MCF 10A (cell line): ENCODE data around the gene CRACDL. TPM values are rescaled to one million over a fixed set of nuclear protein-coding genes. Genes with fewer than 3 reads are reported as not detected.

Experiments used
- BruUV-seq: library from RNA; stranded (reverse); fragments of 400-500 nt; replicated peaks from 2 replicates; lab custom pipeline; 2021; lab: Mats Ljungman, UMichigan
- CTCF ChIA-PET: fragments of 300-600 bp; sonication (Branson Sonifier 250); formaldehyde crosslinking; extraction: SDS; loops from one replicate; lab custom pipeline; 2021; ENCODE audit warnings: antibody characterized with exemption, inconsistent platforms; lab: Yijun Ruan, JAX
- POLR2A ChIA-PET: fragments of 300-600, 350-650 bp; sonication (Branson Sonifier 250); formaldehyde crosslinking; extraction: SDS; loops from one replicate; lab custom pipeline; 2020; ENCODE audit warnings: antibody characterized with exemption, inconsistent platforms; lab: Yijun Ruan, JAX
- DNase-seq: peaks from one replicate; pipeline ENCODE4 v3.0.0-alpha.2; 2018; ENCODE audit not compliant: unreplicated experiment
- H3K27ac Mint-ChIP-seq: one replicate; pipeline ENCODE4 v1.8.0; 2022; ENCODE audit warnings: mild to moderate bottlenecking, low read depth, mixed read lengths; ENCODE audit not compliant: unreplicated experiment
- H3K27me3 Mint-ChIP-seq: one replicate; pipeline ENCODE4 v1.8.0; 2022; ENCODE audit warnings: mixed read lengths; ENCODE audit not compliant: insufficient read depth, unreplicated experiment
- H3K36me3 Mint-ChIP-seq: one replicate; pipeline ENCODE4 v1.8.0; 2022; ENCODE audit warnings: mild to moderate bottlenecking, moderate library complexity, mixed read lengths; ENCODE audit not compliant: insufficient read depth, unreplicated experiment
- H3K4me1 Mint-ChIP-seq: one replicate; pipeline ENCODE4 v1.8.0; 2022; ENCODE audit warnings: mixed read lengths; ENCODE audit not compliant: insufficient read depth, unreplicated experiment
- H3K4me3 Mint-ChIP-seq: one replicate; pipeline ENCODE4 v1.8.0; 2022; ENCODE audit warnings: mild to moderate bottlenecking, moderate library complexity, mixed read lengths; ENCODE audit not compliant: unreplicated experiment
- H3K9me3 Mint-ChIP-seq: one replicate; pipeline ENCODE4 v1.8.0; 2022; ENCODE audit warnings: mixed read lengths; ENCODE audit not compliant: unreplicated experiment
- intact Hi-C: fragments of 100-400 bp; cut with micrococcal nuclease; formaldehyde crosslinking; loops from 2 replicates; pipeline ENCODE4 v1.14.1; 2022
- total RNA-seq: library from RNA; stranded (reverse); gene quantifications from 2 replicates; pipeline ENCODE4 v1.2.3, GENCODE V29; 2022
- TF ChIP-seq, protein P1 (sequence below): fragments of 200-600 bp; IDR thresholded peaks from one replicate; pipeline ENCODE4 v1.8.0; 2022; ENCODE audit warnings: antibody characterized with exemption, mild to moderate bottlenecking; ENCODE audit not compliant: unreplicated experiment

CRACDL gene
- total RNA-seq, 1 experiment from 2014 or later: 12.9 TPM

DNA sequence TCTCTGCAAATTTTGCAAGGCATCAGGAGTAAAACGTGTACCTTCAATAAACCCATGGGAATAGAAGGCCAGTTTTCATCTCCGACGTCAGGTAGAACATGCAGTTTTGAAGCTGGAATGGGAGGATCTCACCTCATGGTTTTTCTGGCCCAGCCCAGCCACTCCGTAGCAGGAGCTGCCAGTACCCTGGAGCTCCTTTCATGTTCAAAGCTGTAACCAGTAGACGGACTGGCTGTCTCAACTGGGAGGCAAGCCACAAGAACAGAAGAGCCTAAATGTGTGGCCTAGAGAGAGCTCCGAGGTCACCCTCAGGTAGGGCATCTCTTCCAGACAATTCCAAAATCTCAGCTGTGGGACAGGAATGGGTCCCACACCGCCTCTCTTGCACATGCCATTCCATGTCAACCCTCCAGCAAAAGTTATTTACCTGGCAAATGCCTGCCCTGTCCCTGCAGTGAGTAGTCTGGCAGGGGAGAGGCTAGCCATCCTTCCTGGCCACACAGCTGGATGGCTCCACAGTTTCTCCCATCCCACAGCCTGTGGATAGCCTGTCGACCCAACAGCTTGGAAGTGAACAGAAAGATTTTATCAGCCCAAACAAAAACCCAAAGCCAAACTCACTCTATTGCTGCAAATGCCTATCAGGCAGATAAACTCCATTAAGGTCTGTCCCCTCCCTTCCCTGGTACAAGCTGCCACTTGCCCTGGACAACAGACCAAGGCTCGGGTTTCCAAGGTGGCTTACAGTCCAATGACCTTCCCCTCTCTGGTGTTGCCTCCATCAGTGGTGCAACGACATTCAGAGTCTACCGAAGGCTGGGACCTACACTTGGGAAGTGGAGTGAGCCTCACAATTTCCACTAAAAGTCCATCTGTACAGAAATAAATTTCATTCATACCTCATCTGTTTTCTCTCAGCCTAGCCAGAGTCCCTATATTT, 27.8 kb downstream of the CRACDL start:
- ChIA-PET POLR2A (interaction anchor here (0.6 to 4.2 kb wide), 7 partner anchors 19 to 374 kb away, joined by 3 to 49 read pairs (median 4); partner anchors contain the start of genes COA5, CRACDL and UNC50), CTCF (interaction anchor here (0.6 kb wide), 2 partner anchors 237 to 456 kb away, joined by 3 to 4 read pairs; no protein-coding TSS in a partner anchor)
- TF ChIP-seq, protein P1, sequence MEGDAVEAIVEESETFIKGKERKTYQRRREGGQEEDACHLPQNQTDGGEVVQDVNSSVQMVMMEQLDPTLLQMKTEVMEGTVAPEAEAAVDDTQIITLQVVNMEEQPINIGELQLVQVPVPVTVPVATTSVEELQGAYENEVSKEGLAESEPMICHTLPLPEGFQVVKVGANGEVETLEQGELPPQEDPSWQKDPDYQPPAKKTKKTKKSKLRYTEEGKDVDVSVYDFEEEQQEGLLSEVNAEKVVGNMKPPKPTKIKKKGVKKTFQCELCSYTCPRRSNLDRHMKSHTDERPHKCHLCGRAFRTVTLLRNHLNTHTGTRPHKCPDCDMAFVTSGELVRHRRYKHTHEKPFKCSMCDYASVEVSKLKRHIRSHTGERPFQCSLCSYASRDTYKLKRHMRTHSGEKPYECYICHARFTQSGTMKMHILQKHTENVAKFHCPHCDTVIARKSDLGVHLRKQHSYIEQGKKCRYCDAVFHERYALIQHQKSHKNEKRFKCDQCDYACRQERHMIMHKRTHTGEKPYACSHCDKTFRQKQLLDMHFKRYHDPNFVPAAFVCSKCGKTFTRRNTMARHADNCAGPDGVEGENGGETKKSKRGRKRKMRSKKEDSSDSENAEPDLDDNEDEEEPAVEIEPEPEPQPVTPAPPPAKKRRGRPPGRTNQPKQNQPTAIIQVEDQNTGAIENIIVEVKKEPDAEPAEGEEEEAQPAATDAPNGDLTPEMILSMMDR: no peak
- Mint-ChIP-seq H3K4me3 (peak overlapping the region; percentile 10), H3K27me3 (no peaks in the 10 kb centered on the region), H3K36me3 (peaks cover 27% of the 10 kb centered on the region), H3K9me3 (no peaks in the 10 kb centered on the region), H3K27ac (peak overlapping the region; percentile 86), H3K4me1 (peaks cover 54% of the 10 kb centered on the region)
- intact Hi-C loops: no loop called here
- peak; percentile 53 for DNase-seq
- BruUV-seq: no TSS peak

DNA sequence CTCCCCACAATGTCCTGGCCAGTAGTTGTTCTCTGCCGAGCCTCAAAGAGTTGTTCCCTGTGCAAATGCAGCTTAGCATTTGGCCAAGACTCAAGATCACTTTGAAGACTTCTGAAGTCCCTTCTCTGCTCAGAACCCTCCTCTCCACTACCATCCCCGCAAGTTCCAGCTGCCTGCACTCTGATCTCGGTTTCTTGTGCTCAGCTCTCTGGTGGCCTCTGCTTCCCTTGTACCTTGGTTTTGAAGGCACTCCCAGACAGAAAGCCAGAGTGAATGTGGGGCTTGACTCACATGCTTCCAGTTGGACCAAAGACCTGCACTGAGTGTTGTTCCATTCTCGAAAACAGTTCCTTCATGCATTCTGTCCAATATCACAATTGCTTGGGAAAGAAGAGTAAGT, 28.6 kb downstream of the CRACDL start:
- ChIA-PET POLR2A (interaction anchor here (3.3 to 4.2 kb wide), 2 partner anchors 29 to 40 kb away, joined by 12 to 49 read pairs; partner anchors contain the start of gene CRACDL), CTCF (interaction anchor here (0.6 to 0.7 kb wide), 2 partner anchors 455 to 603 kb away, joined by 3 to 4 read pairs; no protein-coding TSS in a partner anchor)
- peaks cover 46% of the 10 kb centered on the region for H3K4me1 Mint-ChIP-seq
- intact Hi-C loops: no loop called here
- H3K36me3 Mint-ChIP-seq: peaks cover 33% of the 10 kb centered on the region
- H3K27me3 Mint-ChIP-seq: no peaks in the 10 kb centered on the region
- no peak for DNase-seq
- no TSS peak for BruUV-seq
- TF ChIP-seq, protein P1: no peak
- H3K27ac Mint-ChIP-seq: no peak overlapping the region
- no peaks in the 10 kb centered on the region for H3K9me3 Mint-ChIP-seq
- H3K4me3 Mint-ChIP-seq: no peak overlapping the region

DNA sequence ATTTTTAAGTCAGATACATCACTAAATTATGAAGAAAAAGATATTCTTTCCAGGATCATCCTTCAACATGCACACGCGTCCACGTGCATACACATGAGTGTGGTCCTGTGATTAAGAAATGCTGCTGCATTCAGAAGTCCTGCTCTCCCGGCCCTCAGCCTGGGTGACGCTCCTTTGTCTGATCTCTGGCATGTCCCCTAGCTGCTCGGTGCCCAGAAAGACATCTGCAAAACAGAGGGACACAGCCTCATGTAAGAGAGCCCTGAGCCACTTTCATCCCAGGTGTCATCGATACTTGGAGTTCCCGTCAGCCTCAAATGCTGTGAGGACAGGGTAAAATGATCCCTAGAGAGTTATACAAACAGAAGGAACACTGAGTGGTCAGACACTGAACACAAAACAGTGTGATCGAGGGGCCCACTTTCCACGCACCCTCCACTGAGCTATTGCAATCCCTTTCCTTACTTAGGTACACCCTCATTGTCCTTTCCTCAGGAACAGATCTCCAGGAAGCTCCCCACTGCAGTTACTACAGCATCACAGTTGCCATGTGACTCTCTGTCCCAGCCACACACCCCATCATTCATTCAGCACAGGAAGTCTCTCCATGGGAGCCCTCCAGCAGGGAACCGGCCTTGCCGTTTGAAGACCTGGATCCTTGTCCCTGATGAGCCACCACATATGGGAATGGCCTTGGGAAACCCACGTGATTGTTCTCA, 32.1 kb downstream of the CRACDL start:
- no peaks in the 10 kb centered on the region for H3K27me3 Mint-ChIP-seq
- BruUV-seq: no TSS peak
- no peak for DNase-seq
- no peak overlapping the region for H3K4me3 Mint-ChIP-seq
- no peak overlapping the region for H3K27ac Mint-ChIP-seq
- intact Hi-C loops: no loop called here
- peaks cover 22% of the 10 kb centered on the region for H3K4me1 Mint-ChIP-seq
- POLR2A ChIA-PET: no interaction called here
- H3K36me3 Mint-ChIP-seq: peaks cover 27% of the 10 kb centered on the region
- CTCF ChIA-PET: no interaction called here
- H3K9me3 Mint-ChIP-seq: no peaks in the 10 kb centered on the region
- TF ChIP-seq, protein P1: no peak

DNA sequence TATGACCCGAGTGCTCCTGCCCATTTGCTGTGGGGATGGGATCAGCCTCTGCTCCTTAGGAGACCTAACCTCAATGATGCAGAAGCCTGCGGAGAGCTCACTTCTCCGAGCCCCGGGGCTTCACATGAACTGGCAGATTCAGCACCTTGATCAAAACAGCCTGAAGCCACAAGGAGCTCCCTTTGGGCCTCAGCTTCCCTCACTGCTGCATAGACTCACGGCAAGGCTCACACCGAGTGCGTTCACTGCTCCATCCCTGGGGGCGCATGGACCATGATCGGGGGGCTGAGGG, 33.0 kb downstream of the CRACDL start:
- BruUV-seq: no TSS peak
- CTCF ChIA-PET: interaction anchor here (0.6 kb wide), 1 partner anchor 41 kb away, joined by 3 read pairs; no protein-coding TSS in a partner anchor
- intact Hi-C loops: no loop called here

More for the DNA sequence above, 33.0 kb downstream of the CRACDL start:
- Mint-ChIP-seq H3K4me3 (no peak overlapping the region), H3K9me3 (no peaks in the 10 kb centered on the region), H3K27me3 (no peaks in the 10 kb centered on the region), H3K27ac (no peak overlapping the region), H3K4me1 (peaks cover 13% of the 10 kb centered on the region), H3K36me3 (peaks cover 24% of the 10 kb centered on the region)
- POLR2A ChIA-PET: no interaction called here
- TF ChIP-seq, protein P1: no peak
- no peak for DNase-seq
